H1 (cell line): ENCODE data around the gene FASTKD1. TPM values are rescaled to one million over a fixed set of nuclear protein-coding genes. Genes with fewer than 3 reads are reported as not detected.

Experiments
- CTCF ChIA-PET: fragments of 300-600 bp; sonication (Branson Sonifier 250); formaldehyde crosslinking; loops from one replicate; lab custom pipeline; 2021; ENCODE audit not compliant: partially characterized antibody; lab: Charles Lee
- POLR2A ChIA-PET: fragments of 300-600 bp; sonication (Branson Sonifier 250); formaldehyde crosslinking; loops from one replicate; lab custom pipeline; 2021; ENCODE audit warnings: inconsistent platforms; ENCODE audit not compliant: partially characterized antibody; lab: Charles Lee
- DNase-seq, 2 experiments: peaks; one replicate each; pipeline versions ENCODE4 v3.0.0 to v3.0.0-alpha.2; 2010 to 2022; ENCODE audit warnings: low spot score in 2 of 2, low read depth in 1 of 2, mixed read lengths in 1 of 2
- FAIRE-seq: peaks from 2 replicates; lab custom pipeline; 2011; peaks lifted over from hg19 to GRCh38; lab: Jason Lieb, UNC
- H2AFZ ChIP-seq: 2 replicates; pipeline ENCODE4 v1.8.1; 2012; ENCODE audit warnings: low read length, inconsistent platforms
- H2AK5ac ChIP-seq: 2 replicates; pipeline ENCODE4 v1.6.1; 2013; ENCODE audit warnings: low read depth, low read length
- H2BK120ac ChIP-seq: replicated peaks from 2 replicates; pipeline ENCODE3; 2013; ENCODE audit warnings: low read depth, low read length, inconsistent platforms
- H2BK12ac ChIP-seq: 2 replicates; pipeline ENCODE4 v1.6.1; 2013; ENCODE audit warnings: low read depth, low read length
- H2BK15ac ChIP-seq: 2 replicates; pipeline ENCODE4 v1.6.1; 2013; ENCODE audit warnings: low read length
- H2BK20ac ChIP-seq: 2 replicates; pipeline ENCODE4 v1.6.1; 2013; ENCODE audit warnings: low read length
- H2BK5ac ChIP-seq: 2 replicates; pipeline ENCODE4 v1.6.1; 2013; ENCODE audit warnings: low read depth, low read length
- H3K14ac ChIP-seq: 2 replicates; pipeline ENCODE4 v1.6.1; 2013; ENCODE audit warnings: inconsistent platforms; ENCODE audit not compliant: insufficient read length
- H3K18ac ChIP-seq: 2 replicates; pipeline ENCODE4 v1.6.1; 2013; ENCODE audit warnings: low read length; ENCODE audit errors: extremely low read depth
- H3K23ac ChIP-seq: 2 replicates; pipeline ENCODE4 v1.6.1; 2013; ENCODE audit warnings: inconsistent platforms; ENCODE audit not compliant: insufficient read length
- H3K23me2 ChIP-seq: 2 replicates; pipeline ENCODE4 v1.6.1; 2013; ENCODE audit warnings: low read depth, low read length
- H3K27ac ChIP-seq: 2 replicates; pipeline ENCODE4 v1.6.1; 2011; ENCODE audit warnings: low read depth, low read length, inconsistent platforms
- H3K27me3 ChIP-seq, 4 experiments: replicated peaks in 1 of 4; 1 replicate in 1 of 4; 2 replicates in 3 of 4; pipeline versions ENCODE4 v1.6.1 to v1.8.1; 2011 to 2013; ENCODE audit warnings: low read length in 3 of 4, mild to moderate bottlenecking in 3 of 4, inconsistent platforms in 2 of 4, mixed read lengths in 2 of 4, moderate library complexity in 1 of 4; ENCODE audit not compliant: control insufficient read depth in 3 of 4, insufficient read depth in 3 of 4; ENCODE audit errors: extremely low read depth in 1 of 4
- H3K36me3 ChIP-seq, 4 experiments: 2 replicates each; pipeline versions ENCODE4 v1.6.1 to v1.8.1; 2011 to 2013; ENCODE audit warnings: mild to moderate bottlenecking in 4 of 4, low read length in 3 of 4, moderate library complexity in 2 of 4, control low read depth in 1 of 4, inconsistent platforms in 1 of 4; ENCODE audit not compliant: insufficient read depth in 4 of 4, control insufficient read depth in 2 of 4
- H3K4ac ChIP-seq: replicated peaks from 2 replicates; pipeline ENCODE3; 2013; ENCODE audit warnings: low read length, low read depth, mixed read lengths, inconsistent platforms; ENCODE audit not compliant: insufficient read length
- H3K4me1 ChIP-seq, 4 experiments: replicated peaks in 1 of 4; 1 replicate in 1 of 4; 2 replicates in 3 of 4; pipeline versions ENCODE4 v1.6.1 to v1.8.1; 2011 to 2013; ENCODE audit warnings: low read length in 3 of 4, inconsistent platforms in 2 of 4, mixed read lengths in 1 of 4; ENCODE audit not compliant: insufficient read depth in 4 of 4, control insufficient read depth in 3 of 4
- H3K4me2 ChIP-seq, 2 experiments: 2 replicates each; pipeline versions ENCODE4 v1.6.1 to v1.8.1; 2011 to 2013; ENCODE audit warnings: low read depth in 2 of 2, low read length in 2 of 2, control low read depth in 1 of 2, inconsistent platforms in 1 of 2, mild to moderate bottlenecking in 1 of 2; ENCODE audit not compliant: insufficient read depth in 1 of 2
- H3K4me3 ChIP-seq, 4 experiments: fragments of 200-600, 300-600 bp in 1 of 4; sonication (generic), shearing (Covaris generic), sonication (Bioruptor Twin) in 1 of 4; 2 replicates each; pipeline versions ENCODE4 v1.5.1 to v1.8.1; 2011 to 2016; ENCODE audit warnings: low read length in 4 of 4, low read depth in 3 of 4, control low read depth in 2 of 4, inconsistent platforms in 2 of 4, mild to moderate bottlenecking in 2 of 4, mixed read lengths in 1 of 4, moderate library complexity in 1 of 4; ENCODE audit not compliant: insufficient read depth in 2 of 4; ENCODE audit errors: extremely low read depth in 1 of 4
- H3K56ac ChIP-seq: replicated peaks from 2 replicates; pipeline ENCODE3; 2013; ENCODE audit warnings: low read depth, mild to moderate bottlenecking, mixed read lengths, low read length, inconsistent platforms; ENCODE audit not compliant: insufficient read length
- H3K79me1 ChIP-seq: 2 replicates; pipeline ENCODE4 v1.6.1; 2013; ENCODE audit warnings: low read depth, low read length, control low read depth
- H3K79me2 ChIP-seq, 2 experiments: 2 replicates each; pipeline versions ENCODE4 v1.6.1 to v1.8.1; 2012 to 2013; ENCODE audit warnings: low read length in 2 of 2, mild to moderate bottlenecking in 2 of 2, inconsistent platforms in 1 of 2; ENCODE audit not compliant: insufficient read depth in 2 of 2, control insufficient read depth in 1 of 2
- H3K9ac ChIP-seq, 4 experiments: replicated peaks in 1 of 4; 1 replicate in 1 of 4; 2 replicates in 3 of 4; pipeline versions ENCODE4 v1.6.1 to v1.8.1; 2011 to 2013; ENCODE audit warnings: low read depth in 3 of 4, low read length in 3 of 4, control low read depth in 2 of 4, mild to moderate bottlenecking in 2 of 4, moderate library complexity in 2 of 4, inconsistent platforms in 1 of 4; ENCODE audit errors: extremely low read depth in 1 of 4
- H3K9me3 ChIP-seq, 2 experiments: 2 replicates each; pipeline versions ENCODE4 v1.6.1 to v1.8.1; 2012 to 2013; ENCODE audit warnings: mild to moderate bottlenecking in 2 of 2, moderate library complexity in 2 of 2, control low read depth in 1 of 2, inconsistent platforms in 1 of 2, low read depth in 1 of 2, low read length in 1 of 2, mixed read lengths in 1 of 2; ENCODE audit not compliant: insufficient read depth in 2 of 2
- H4K20me1 ChIP-seq, 2 experiments: replicated peaks in 1 of 2; 2 replicates each; pipeline versions ENCODE3 to v1.8.1; 2011 to 2013; ENCODE audit warnings: inconsistent platforms in 2 of 2, low read length in 2 of 2, mild to moderate bottlenecking in 1 of 2; ENCODE audit not compliant: insufficient read depth in 2 of 2, control insufficient read depth in 1 of 2
- H4K5ac ChIP-seq: 2 replicates; pipeline ENCODE4 v1.6.1; 2013; ENCODE audit warnings: low read length, low read depth, mixed read lengths, inconsistent platforms; ENCODE audit not compliant: insufficient read length
- H4K8ac ChIP-seq: 2 replicates; pipeline ENCODE4 v1.8.0; 2013; ENCODE audit warnings: mild to moderate bottlenecking, moderate library complexity, low read length, inconsistent platforms; ENCODE audit not compliant: insufficient read depth; ENCODE audit errors: extremely low read depth
- H4K91ac ChIP-seq: replicated peaks from 2 replicates; pipeline ENCODE3; 2013; ENCODE audit warnings: low read length, mixed read lengths, inconsistent platforms; ENCODE audit not compliant: insufficient read length
- ASH2L ChIP-seq: fragments of 200-600, 300-600 bp; sonication (generic); IDR thresholded peaks from one replicate; pipeline ENCODE4 v1.7.1; 2017; ENCODE audit warnings: low read length
- BACH1 ChIP-seq: IDR thresholded peaks from 2 replicates; pipeline ENCODE4 v1.6.1; 2012; ENCODE audit warnings: low read length, improper control_type of control experiment
- BRCA1 ChIP-seq: IDR thresholded peaks from 2 replicates; pipeline ENCODE4 v1.6.1; 2012; ENCODE audit warnings: low read depth, low read length, improper control_type of control experiment
- EZH2 ChIP-seq: fragments of 200-600 bp; sonication (generic); IDR thresholded peaks from 2 replicates; pipeline ENCODE4 v1.7.1; 2012; ENCODE audit warnings: low read depth, mild to moderate bottlenecking, moderate library complexity, low read length, inconsistent platforms; ENCODE audit not compliant: severe bottlenecking
- FOSL1 ChIP-seq: IDR thresholded peaks from 2 replicates; pipeline ENCODE4 v1.6.1; 2011; ENCODE audit warnings: mild to moderate bottlenecking, low read depth, low read length, moderate library complexity; ENCODE audit not compliant: insufficient read depth
- GABPA ChIP-seq: IDR thresholded peaks from 2 replicates; pipeline ENCODE4 v1.6.1; 2011; ENCODE audit warnings: mild to moderate bottlenecking, low read length, moderate library complexity, borderline replicate concordance; ENCODE audit not compliant: insufficient read depth
- GTF2F1 ChIP-seq: IDR thresholded peaks from 2 replicates; pipeline ENCODE4 v1.6.1; 2012; ENCODE audit warnings: low read depth, low read length, improper control_type of control experiment, borderline replicate concordance
- MAFK ChIP-seq: IDR thresholded peaks from 2 replicates; pipeline ENCODE4 v1.6.1; 2012; ENCODE audit warnings: low read depth, mild to moderate bottlenecking, improper control_type of control experiment, low read length
- POLR2A ChIP-seq, 2 experiments: IDR thresholded peaks; 1 replicate in 1 of 2; 2 replicates in 1 of 2; pipeline ENCODE4 v1.6.1; 2011; ENCODE audit warnings: low read depth in 2 of 2, low read length in 2 of 2, mild to moderate bottlenecking in 2 of 2; ENCODE audit errors: control extremely low read depth in 1 of 2
- POLR2AphosphoS5 ChIP-seq: IDR thresholded peaks from 2 replicates; pipeline ENCODE4 v1.6.1; 2011; ENCODE audit warnings: low read depth, low read length
- SP1 ChIP-seq: IDR thresholded peaks from 2 replicates; pipeline ENCODE4 v1.6.1; 2011; ENCODE audit warnings: low read depth, low read length
- SP4 ChIP-seq: IDR thresholded peaks from 2 replicates; pipeline ENCODE4 v1.6.1; 2012; ENCODE audit warnings: low read length, inconsistent platforms
- SUZ12 ChIP-seq: fragments of 200-600 bp; sonication (generic); IDR thresholded peaks from 2 replicates; pipeline ENCODE4 v1.6.1; 2012; ENCODE audit warnings: mild to moderate bottlenecking, inconsistent platforms, low read length, moderate library complexity, mixed read lengths
- TAF7 ChIP-seq: optimal IDR thresholded peaks from 2 replicates; pipeline ENCODE3; 2011; ENCODE audit warnings: low read depth, mild to moderate bottlenecking, inconsistent platforms, low read length, moderate library complexity, borderline replicate concordance
- USF2 ChIP-seq: IDR thresholded peaks from 2 replicates; pipeline ENCODE4 v1.6.1; 2011; ENCODE audit warnings: low read length, improper control_type of control experiment
- WGBS, 2 experiments: shearing (Covaris generic) in 1 of 2; methylation state at CpG; one replicate each; pipeline versions ENCODE4 v1.1.6 to v1.1.7; 2013 to 2015; ENCODE audit warnings: low lambda C conversion rate in 2 of 2, mixed read lengths in 2 of 2, inconsistent platforms in 1 of 2, low coverage in 1 of 2, missing lambda C conversion rate in 1 of 2; ENCODE audit not compliant: insufficient replicate concordance in 2 of 2, insufficient coverage in 1 of 2, insufficient read length in 1 of 2; ENCODE audit errors: extremely low coverage in 1 of 2, missing lambda C conversion rate in 1 of 2; 5-methylcytosine and 5-hydroxymethylcytosine counted together
- polyA plus RNA-seq, 7 experiments: library from polyadenylated mRNA; depleted of rRNA in 3 of 7; stranded (reverse) in 5 of 7; unstranded in 2 of 7; fragments of >200 nt in 5 of 7; fragments of 200-250 nt in 2 of 7; gene quantifications; 1 replicate in 5 of 7; 2 replicates in 1 of 7; 4 replicates in 1 of 7; pipeline versions ENCODE4 v1.2.1 to v1.2.3, GENCODE V29; 2011 to 2013; ENCODE audit warnings: missing spikeins in 2 of 7, mixed read lengths in 2 of 7
- total RNA-seq: library from RNA; stranded (reverse); fragmentation: NEBNext Ultra II Directional; extraction: Animal tissue kit (Norgen Biotek cat#: 25700); gene quantifications from 2 replicates; pipeline ENCODE4 v1.2.1, GENCODE V29; 2021

FASTKD1 gene
- total and polyA plus RNA-seq, 2 of the 8 experiments (the other 6 are each of a cell fraction or from before 2014, with no cell fraction given) = 18.7 to 70.8 TPM

DNA sequence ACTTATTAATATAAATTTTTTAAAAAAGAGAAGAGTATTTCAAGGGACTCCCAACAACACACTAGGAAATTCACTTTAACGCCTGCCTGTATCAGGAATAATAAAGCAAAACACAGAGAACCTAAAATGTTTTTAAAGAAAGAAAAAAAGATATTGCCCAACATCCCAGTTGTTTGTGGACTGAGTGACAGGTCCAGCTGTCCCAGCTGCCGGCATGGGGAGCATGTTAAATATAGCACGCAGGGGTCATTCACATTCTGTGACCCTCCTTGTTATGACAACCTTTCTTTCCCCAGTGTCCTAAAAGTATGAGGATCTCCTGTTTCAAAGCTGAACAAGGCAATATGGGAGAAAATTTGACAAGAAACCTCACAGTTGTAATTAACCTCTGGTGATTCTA, 59.7 kb downstream of the FASTKD1 start:
- H3K23me2 ChIP-seq = no peaks in the 10 kb centered on the region
- H3K79me1 ChIP-seq = no peaks in the 10 kb centered on the region
- no peaks in the 10 kb centered on the region for H3K79me2 ChIP-seq
- WGBS, 2 experiments = 90% methylated on average over 3 of the region's 3 CpGs; no CpG with 5 or more reads in 1 of the 2 experiments
- no peak overlapping the region for H3K4ac ChIP-seq
- H2BK5ac ChIP-seq = no peak overlapping the region
- no peak overlapping the region for H2AK5ac ChIP-seq
- H2BK15ac ChIP-seq = no peak overlapping the region
- no peak overlapping the region for H2BK20ac ChIP-seq
- no peak overlapping the region for H3K56ac ChIP-seq
- no peak overlapping the region for H2BK120ac ChIP-seq
- no peak overlapping the region for H3K9ac ChIP-seq
- H3K4me2 ChIP-seq = no peak overlapping the region
- no peak overlapping the region for H3K14ac ChIP-seq
- no peak overlapping the region for H4K91ac ChIP-seq
- H3K23ac ChIP-seq = no peak overlapping the region
- H3K18ac ChIP-seq = no peak overlapping the region
- TF ChIP-seq ASH2L = no peak
- TF ChIP-seq TAF7 = no peak
- no peak for TF ChIP-seq SP1
- TF ChIP-seq GABPA = no peak
- TF ChIP-seq POLR2A (IDR thresholded peaks at IDR 0.05; ENCODE audit: control extremely low read depth in 1 of 2, low read depth in 2 of 2, low read length in 2 of 2) = no peak
- no peak for TF ChIP-seq EZH2
- TF ChIP-seq USF2 = no peak
- no peak for TF ChIP-seq SP4
- TF ChIP-seq GTF2F1 = no peak
- no peak for TF ChIP-seq SUZ12
- TF ChIP-seq FOSL1 = no peak
- no peak for TF ChIP-seq POLR2AphosphoS5
- no peak for TF ChIP-seq BRCA1
- TF ChIP-seq MAFK = no peak
- no peak for TF ChIP-seq BACH1
- H2BK12ac ChIP-seq = no peak overlapping the region
- H2AFZ ChIP-seq = no peak overlapping the region
- H3K4me1 ChIP-seq = peaks cover 0 to 2% (median 0%) of the 10 kb centered on the region in 4 experiments; a peak in 2 of 7 replicates
- no peaks in the 10 kb centered on the region for H3K9me3 ChIP-seq
- H4K5ac ChIP-seq = no peak overlapping the region
- H3K4me3 ChIP-seq = no peak overlapping the region
- H4K20me1 ChIP-seq = no peaks in the 10 kb centered on the region
- CTCF ChIA-PET = interaction anchor here (1.0 to 1.2 kb wide), 2 partner anchors 11 to 14 kb away, joined by 3 to 4 read pairs; no protein-coding TSS in a partner anchor
- no peak overlapping the region for H3K27ac ChIP-seq
- H3K27me3 ChIP-seq = no peaks in the 10 kb centered on the region
- FAIRE-seq (no peak), DNase-seq (no peak)
- no peaks in the 10 kb centered on the region for H3K36me3 ChIP-seq
- H4K8ac ChIP-seq = no peak overlapping the region; the same call in 1 of the 2 replicates
- POLR2A ChIA-PET = no interaction called here
